Muscle layer of colon (tissue), 2 donors: ENCODE data around the gene NFYC.
A peak's percentile ranks its signal among the peaks of the same experiment; 100 is the strongest.

Source experiments
- H3K27ac ChIP-seq: one replicate; pipeline ENCODE4 v1.7.0; 2013; ENCODE audit warnings: low read depth, mild to moderate bottlenecking, low read length, moderate library complexity
- H3K27me3 ChIP-seq, 2 donors: one replicate each; pipeline ENCODE4 v1.7.0; 2013; ENCODE audit warnings: low read length in 2 of 2, mild to moderate bottlenecking in 2 of 2; ENCODE audit not compliant: insufficient read depth in 2 of 2, control insufficient read depth in 1 of 2
- H3K36me3 ChIP-seq: one replicate; pipeline ENCODE4 v1.7.0; 2013; ENCODE audit warnings: mild to moderate bottlenecking, low read length; ENCODE audit not compliant: insufficient read depth
- H3K4me1 ChIP-seq: one replicate; pipeline ENCODE4 v1.7.0; 2013; ENCODE audit warnings: mild to moderate bottlenecking, low read length; ENCODE audit not compliant: insufficient read depth
- H3K4me3 ChIP-seq, 2 donors: one replicate each; pipeline ENCODE4 v1.7.0; 2013; ENCODE audit warnings: low read length in 2 of 2, low read depth in 1 of 2, mild to moderate bottlenecking in 1 of 2, moderate library complexity in 1 of 2
- H3K9ac ChIP-seq: one replicate; pipeline ENCODE4 v1.7.0; 2013; ENCODE audit warnings: low read length
- H3K9me3 ChIP-seq: one replicate; pipeline ENCODE4 v1.7.0; 2013; ENCODE audit warnings: mild to moderate bottlenecking, low read length
- donor health status: abdominal sarcoma.
- donor health status: Adenocarcinoma of cecum.

Gene NFYC

DNA sequence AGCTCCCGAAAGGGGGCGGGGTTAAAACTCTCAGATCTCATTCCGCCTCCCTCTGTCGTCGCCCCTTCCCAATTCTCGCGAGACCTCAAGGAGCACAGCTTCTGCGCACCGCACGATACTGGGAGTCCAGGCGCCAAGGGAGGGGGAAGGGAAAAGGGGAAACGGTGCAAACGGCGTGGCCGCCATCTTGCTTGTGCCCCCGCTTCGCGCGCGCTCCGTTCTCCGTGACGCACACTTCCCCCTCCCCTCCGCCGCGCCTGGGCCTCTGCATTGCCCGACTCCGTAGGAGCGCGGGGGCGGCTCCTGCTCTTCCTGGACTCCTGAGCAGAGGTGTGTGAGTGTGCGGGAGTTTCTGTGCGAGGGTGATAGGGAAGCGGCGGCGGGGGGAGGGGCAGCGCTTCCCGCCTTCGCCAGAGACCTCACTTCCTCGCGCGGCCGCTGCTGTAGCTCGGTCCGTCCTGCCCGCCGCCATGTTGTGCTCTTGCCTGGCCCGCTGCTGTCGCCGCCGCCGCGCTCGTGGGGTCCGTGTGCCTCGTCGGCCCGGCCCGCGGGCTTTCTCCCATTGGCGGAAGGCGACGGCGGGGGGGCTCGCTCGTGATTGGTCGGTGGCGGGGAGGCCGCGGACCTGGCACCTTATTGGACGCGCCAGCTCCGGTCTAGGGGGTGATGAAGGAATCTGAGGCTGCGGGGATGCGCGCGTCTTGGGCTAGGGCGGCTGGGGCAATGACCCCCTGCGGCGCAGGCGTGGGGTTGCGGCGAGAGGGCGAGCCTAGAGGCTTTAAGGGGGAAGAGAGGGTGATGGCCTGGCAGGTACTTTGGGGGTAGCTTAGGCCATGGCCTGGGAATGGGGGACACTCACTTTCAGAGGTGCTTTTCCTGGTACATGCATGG lies at the start of gene NFYC:
NFYC (plus strand) TSS at position 167 of the 891 bp plus-strand sequence. CDS start 47,140 bp downstream, outside the sequence.
- peak within 1 kb of the TSS; percentile 94 for H3K4me3 ChIP-seq
- peak within 1 kb of the TSS; percentile 50 for H3K9ac ChIP-seq
- H3K27me3 ChIP-seq = no peaks in the 10 kb centered on the region
- H3K36me3 ChIP-seq = peaks cover 1% of the 10 kb centered on the region
- no peaks in the 10 kb centered on the region for H3K9me3 ChIP-seq
- H3K27ac ChIP-seq = peak within 1 kb of the TSS; percentile 99
- H3K4me1 ChIP-seq = peaks cover 23% of the 10 kb centered on the region

DNA sequence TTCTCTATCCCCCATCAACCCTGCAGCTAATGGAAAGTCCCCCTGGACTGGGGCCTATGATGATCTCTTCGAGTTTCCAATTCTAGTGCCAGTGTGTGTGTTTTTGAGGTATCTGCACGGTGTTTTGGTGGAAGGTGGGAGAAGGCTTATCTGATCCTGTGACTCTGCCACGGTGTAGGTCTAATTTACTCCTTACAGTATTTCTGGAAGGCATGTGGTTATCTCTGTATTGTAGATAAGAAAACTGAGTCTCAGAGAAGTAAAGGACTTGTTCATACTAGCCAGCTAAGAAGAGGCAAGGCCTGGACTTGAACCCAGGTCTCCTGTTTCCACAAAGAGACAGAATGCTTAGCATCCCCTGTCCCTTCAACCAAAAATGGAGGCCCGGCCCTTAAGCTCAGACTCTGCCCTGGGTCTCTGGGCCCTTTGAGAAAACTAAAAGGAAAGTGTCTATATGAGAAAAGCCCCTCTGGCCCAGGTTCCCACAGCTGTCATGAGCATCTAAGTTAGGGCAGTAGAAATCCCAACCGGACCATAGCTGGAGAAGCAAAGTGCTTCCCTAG lies 46.3 kb upstream of the NFYC start:
- no peaks in the 10 kb centered on the region for H3K9me3 ChIP-seq
- H3K4me1 ChIP-seq = no peaks in the 10 kb centered on the region
- H3K9ac ChIP-seq = no peak overlapping the region
- H3K4me3 ChIP-seq = no peak overlapping the region
- H3K36me3 ChIP-seq = no peaks in the 10 kb centered on the region
- no peaks in the 10 kb centered on the region for H3K27me3 ChIP-seq
- H3K27ac ChIP-seq = no peak overlapping the region

DNA sequence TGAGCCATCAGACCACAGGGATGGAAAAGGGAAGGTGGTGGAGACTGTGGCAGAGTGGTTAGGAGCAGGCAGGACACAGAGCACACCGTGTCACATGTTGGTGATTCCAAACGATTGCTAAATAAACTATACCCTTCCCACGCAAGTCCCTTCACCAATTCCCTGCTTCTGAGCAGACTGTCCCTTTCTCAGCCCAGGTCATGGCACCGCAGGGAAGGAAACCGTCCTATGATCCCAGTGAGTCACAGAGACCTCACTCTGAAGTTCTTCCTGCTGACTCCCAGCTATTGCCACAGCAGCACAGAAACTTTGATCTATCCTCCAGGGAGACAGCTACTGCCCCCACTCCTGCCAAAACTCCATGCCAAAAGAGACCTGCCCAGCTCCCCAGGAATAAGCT lies 45.2 kb upstream of the NFYC start:
- H3K27ac ChIP-seq = no peak overlapping the region
- H3K4me1 ChIP-seq = no peaks in the 10 kb centered on the region
- H3K27me3 ChIP-seq = no peaks in the 10 kb centered on the region

DNA sequence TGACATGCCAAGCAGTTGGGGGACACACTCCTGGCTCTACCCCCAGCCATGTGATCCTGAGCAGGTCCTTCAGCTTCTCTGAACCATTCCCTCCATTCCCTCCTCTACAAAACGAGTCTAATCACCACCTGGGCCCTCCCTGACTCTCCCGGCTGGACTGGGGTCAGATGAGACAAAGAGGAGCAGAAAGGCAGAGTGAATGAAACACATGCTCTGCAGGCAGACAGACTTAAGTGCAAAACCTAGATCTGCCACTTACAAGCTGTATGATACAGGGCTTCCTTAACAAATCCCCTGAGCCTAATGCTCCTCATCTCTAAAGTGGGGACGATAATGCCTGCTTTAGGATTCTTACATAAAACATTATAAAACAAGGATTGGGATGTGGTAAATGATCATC lies 43.3 kb upstream of the NFYC start:
- Histone ChIP-seq H3K4me1 (no peaks in the 10 kb centered on the region), H3K9me3 (no peaks in the 10 kb centered on the region), H3K27ac (no peak overlapping the region), H3K9ac (no peak overlapping the region), H3K4me3 (no peak overlapping the region), H3K36me3 (no peaks in the 10 kb centered on the region), H3K27me3 (no peaks in the 10 kb centered on the region)

More for the DNA sequence above, 45.2 kb upstream of the NFYC start:
- Histone ChIP-seq H3K9ac (no peak overlapping the region), H3K4me3 (no peak overlapping the region), H3K36me3 (no peaks in the 10 kb centered on the region), H3K9me3 (no peaks in the 10 kb centered on the region)

DNA sequence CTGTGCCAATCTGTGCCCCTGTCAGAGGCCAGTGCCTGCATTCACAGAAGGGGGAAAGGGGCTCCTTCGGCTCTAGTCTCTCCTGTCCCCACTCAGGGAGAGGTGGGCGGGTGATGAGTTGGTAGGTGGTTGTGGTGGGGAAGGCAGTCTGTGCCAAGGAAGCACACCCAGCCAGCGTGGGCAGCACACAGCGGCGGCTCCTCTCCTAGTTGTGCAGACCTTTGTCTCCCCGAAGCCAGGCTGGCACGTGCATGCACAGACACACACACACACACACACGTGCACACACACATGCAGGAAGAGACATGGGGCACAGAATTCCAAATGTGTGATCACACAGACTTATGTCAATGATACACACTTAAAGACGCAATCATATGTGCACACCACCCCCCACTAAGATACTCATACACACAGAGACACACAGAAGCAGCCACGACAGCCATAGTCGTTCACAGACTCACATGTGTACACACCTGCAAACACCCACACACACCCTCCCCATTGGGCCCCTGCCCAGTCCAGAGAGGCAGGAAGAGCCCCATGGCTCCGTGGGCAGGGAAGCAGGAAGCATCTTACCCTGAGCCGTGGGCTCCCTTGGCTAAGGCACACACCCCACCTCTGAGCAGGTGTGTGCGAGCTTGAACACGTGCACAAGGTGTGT lies 42.4 kb upstream of the NFYC start:
- no peak overlapping the region for H3K4me3 ChIP-seq
- H3K27ac ChIP-seq = no peak overlapping the region
- no peaks in the 10 kb centered on the region for H3K4me1 ChIP-seq
- no peak overlapping the region for H3K9ac ChIP-seq
- no peaks in the 10 kb centered on the region for H3K9me3 ChIP-seq
- no peaks in the 10 kb centered on the region for H3K27me3 ChIP-seq
- no peaks in the 10 kb centered on the region for H3K36me3 ChIP-seq

DNA sequence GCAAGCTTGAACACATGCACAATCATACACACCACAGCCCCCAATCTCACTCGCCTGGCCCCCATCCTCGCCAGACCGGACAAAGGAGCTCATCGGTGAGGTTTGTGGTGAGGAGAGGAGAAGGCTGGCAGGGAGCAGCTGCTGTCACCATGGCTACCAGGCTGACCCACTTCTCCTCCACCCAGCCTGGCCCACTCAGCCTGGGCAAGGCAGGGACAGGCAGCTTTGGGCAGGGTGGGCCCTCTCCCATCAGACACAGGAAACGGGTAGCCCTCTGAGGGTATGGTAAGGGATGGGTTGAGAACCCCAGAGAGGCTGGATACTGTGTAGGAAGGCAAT lies 41.9 kb upstream of the NFYC start:
- H3K27ac ChIP-seq = no peak overlapping the region
- no peaks in the 10 kb centered on the region for H3K36me3 ChIP-seq
- H3K4me1 ChIP-seq = no peaks in the 10 kb centered on the region
- H3K9ac ChIP-seq = no peak overlapping the region
- H3K9me3 ChIP-seq = no peaks in the 10 kb centered on the region
- no peak overlapping the region for H3K4me3 ChIP-seq
- peaks cover 0 to 5% of the 10 kb centered on the region in 2 donors for H3K27me3 ChIP-seq

DNA sequence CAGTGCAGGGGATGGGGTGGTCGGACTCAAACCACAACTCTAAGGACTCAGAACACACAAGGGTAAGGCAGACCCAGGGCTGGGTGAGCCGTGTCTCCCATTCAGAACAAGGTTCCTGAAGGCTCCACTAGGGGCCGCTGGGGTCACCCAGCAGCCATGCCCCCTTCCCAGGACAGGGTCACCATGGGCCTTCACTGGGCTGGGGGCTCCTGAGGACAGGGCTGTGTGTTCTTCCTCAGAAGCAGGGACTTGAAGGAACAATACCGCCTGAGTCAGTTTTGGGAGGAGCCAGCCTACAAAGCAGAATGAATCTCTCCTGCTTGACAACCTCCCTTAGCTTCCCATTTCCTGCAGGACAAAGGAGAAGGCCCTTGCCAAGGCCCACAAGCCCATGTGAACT lies 41.4 kb upstream of the NFYC start:
- Histone ChIP-seq H3K4me1 (no peaks in the 10 kb centered on the region), H3K27me3 (peaks cover 0 to 5% of the 10 kb centered on the region in 2 donors), H3K9me3 (no peaks in the 10 kb centered on the region), H3K4me3 (no peak overlapping the region), H3K9ac (no peak overlapping the region), H3K36me3 (no peaks in the 10 kb centered on the region), H3K27ac (no peak overlapping the region)

DNA sequence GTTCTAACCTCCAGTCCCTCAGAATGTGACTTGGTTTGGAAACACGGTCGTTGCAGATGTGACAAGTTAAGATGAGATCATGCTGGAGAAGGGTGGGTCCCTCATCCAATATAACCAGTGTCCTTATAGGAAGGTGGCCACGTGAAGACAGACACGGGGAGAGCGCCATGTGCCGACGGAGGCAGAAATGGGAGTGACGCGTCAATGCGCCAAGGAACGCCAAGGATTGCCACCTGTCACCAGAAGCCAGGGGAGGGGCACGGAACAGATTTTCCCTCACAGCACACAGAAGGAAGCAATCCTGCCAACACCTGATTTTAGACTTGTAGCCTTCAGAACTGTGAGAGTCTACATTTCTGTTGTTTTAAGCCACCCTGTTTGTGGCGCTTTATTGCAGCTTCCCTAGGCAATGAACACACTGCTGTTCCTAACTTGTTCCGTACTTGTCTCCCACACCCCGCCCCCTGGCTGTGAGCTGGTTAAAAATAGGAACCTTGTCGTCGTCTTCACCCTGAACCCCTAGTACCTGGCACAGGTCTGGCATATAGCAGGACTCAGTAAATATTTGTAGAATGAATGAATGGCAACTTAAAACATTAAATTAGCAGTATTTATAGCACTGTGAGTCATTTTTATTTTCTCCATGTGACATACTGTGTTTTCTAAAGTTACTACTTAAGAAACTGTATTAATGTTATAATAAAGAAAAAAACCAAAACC lies 40.2 kb upstream of the NFYC start:
- H3K9ac ChIP-seq = no peak overlapping the region
- no peaks in the 10 kb centered on the region for H3K9me3 ChIP-seq
- no peak overlapping the region for H3K27ac ChIP-seq
- H3K27me3 ChIP-seq = peaks cover 0 to 5% of the 10 kb centered on the region in 2 donors
- H3K36me3 ChIP-seq = no peaks in the 10 kb centered on the region
- no peak overlapping the region for H3K4me3 ChIP-seq
- H3K4me1 ChIP-seq = no peaks in the 10 kb centered on the region

DNA sequence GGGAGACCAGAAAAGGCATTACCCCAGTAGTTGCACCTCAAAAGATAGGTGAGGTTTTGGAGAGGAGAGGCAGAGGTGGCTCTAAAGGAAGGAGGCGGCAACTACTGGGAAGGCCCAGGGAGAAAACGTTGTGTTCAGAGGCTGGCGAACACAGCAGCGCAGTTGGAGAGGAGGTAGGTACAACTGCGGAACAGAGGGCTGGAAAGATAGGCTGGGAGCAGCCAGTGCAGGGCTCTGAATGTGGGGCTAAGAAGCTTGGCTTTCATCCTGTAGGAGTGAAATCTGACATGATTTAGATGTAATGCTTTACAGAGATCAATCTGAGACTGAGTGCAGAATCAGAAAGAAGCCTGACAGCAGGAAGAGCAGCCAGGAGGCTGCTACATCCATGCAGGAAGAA lies 39.0 kb upstream of the NFYC start:
- no peak overlapping the region for H3K27ac ChIP-seq
- no peak overlapping the region for H3K9ac ChIP-seq
- H3K4me3 ChIP-seq = no peak overlapping the region
- no peaks in the 10 kb centered on the region for H3K36me3 ChIP-seq
- no peaks in the 10 kb centered on the region for H3K4me1 ChIP-seq
- H3K9me3 ChIP-seq = no peaks in the 10 kb centered on the region
- H3K27me3 ChIP-seq = peaks cover 0 to 5% of the 10 kb centered on the region in 2 donors

DNA sequence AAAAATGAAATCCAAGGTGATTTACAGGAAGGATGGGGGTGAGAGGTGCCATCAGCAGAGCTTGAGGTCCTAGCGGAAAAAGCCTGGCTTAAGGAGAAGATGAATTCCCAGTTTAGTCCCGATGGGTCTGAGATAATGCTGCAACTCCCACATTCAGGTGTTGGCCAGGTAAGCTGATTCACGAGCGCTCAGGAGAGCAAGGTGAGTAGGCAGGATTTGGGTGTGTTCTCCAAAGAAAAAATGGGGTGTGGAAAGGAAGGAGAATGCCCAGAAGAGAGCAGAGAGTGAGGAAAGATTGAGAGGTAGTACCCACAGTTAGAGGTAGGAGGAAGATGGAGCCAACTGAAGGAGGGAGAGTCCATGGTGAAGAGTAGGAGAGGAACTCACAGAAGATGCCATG lies 38.5 kb upstream of the NFYC start:
- H3K9ac ChIP-seq = no peak overlapping the region
- H3K27ac ChIP-seq = no peak overlapping the region
- H3K27me3 ChIP-seq = peaks cover 0 to 5% of the 10 kb centered on the region in 2 donors
- H3K4me1 ChIP-seq = no peaks in the 10 kb centered on the region
- no peaks in the 10 kb centered on the region for H3K9me3 ChIP-seq
- H3K4me3 ChIP-seq = no peak overlapping the region
- H3K36me3 ChIP-seq = no peaks in the 10 kb centered on the region

DNA sequence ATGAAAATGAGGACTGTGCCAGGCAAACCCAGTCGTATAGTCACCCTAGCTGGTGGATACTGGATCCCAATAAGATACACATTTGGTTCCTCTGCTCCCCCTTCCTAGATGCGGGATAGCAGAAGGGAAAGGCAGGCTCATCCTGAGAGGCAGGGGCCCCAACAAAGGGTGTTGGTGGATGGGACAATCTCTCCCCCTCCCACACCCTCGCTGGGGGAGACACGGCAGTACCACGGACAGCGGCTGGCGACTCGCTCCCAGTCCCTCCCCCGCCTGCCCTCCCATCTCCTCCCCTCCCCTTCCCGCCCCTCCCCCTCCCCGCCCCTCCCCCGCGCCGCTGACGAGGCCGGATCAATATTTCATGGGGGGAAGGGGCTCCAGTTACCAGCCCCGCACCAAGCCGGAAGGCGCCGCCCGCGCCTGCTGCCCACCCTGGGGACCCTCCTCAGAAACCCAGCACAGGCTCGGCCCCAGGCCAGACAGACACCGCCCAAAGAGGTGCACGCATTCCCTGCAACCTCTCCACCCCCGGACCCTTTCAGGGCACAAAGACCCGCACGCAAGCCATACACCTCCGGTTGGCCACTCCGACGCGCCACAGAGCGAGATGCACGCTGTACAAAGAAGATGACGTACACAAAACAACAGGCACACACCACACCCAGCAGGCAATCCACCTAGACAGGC lies 37.5 kb upstream of the NFYC start:
- peaks cover 0 to 5% of the 10 kb centered on the region in 2 donors for H3K27me3 ChIP-seq
- no peaks in the 10 kb centered on the region for H3K9me3 ChIP-seq
- H3K36me3 ChIP-seq = no peaks in the 10 kb centered on the region
- no peaks in the 10 kb centered on the region for H3K4me1 ChIP-seq
- H3K27ac ChIP-seq = no peak overlapping the region
- H3K9ac ChIP-seq = no peak overlapping the region
- no peak overlapping the region for H3K4me3 ChIP-seq
